Right lobe of liver (tissue), 6 donors: ENCODE results near the gene ANKRD11. TPM values are rescaled to one million over a fixed set of nuclear protein-coding genes. Genes with fewer than 3 reads are reported as not detected.

Experiments
- ATAC-seq, 4 donors: fragments of 200-7000 bp; cut with Tn5 transposase; one replicate each; pipeline ENCODE4 v1.9.1; 2020; ENCODE audit warnings: mild to moderate bottlenecking in 4 of 4, moderate library complexity in 4 of 4
- DNase-seq, 3 donors: peaks; one replicate each; pipeline ENCODE4 v3.0.0-alpha.2; 2020
- H3K27ac ChIP-seq, 3 donors: fragments of 200-600 bp; one replicate each; pipeline ENCODE4 v1.8.0; 2022
- H3K27me3 ChIP-seq, 2 donors: fragments of 200-600 bp; one replicate each; pipeline ENCODE4 v1.8.0; 2022
- H3K36me3 ChIP-seq, 4 donors: fragments of 200-600 bp; sonication (generic) in 1 of 4; one replicate each; pipeline versions ENCODE4 v1.5.1 to v1.8.0; 2017 to 2022; ENCODE audit warnings: control low read depth in 1 of 4
- H3K4me1 ChIP-seq, 4 donors: fragments of 200-600 bp; sonication (generic) in 1 of 4; one replicate each; pipeline versions ENCODE4 v1.5.1 to v1.8.0; 2017 to 2022; ENCODE audit warnings: control low read depth in 1 of 4
- H3K4me3 ChIP-seq, 3 donors: fragments of 200-600 bp; one replicate each; pipeline ENCODE4 v1.8.0; 2022
- H3K9me3 ChIP-seq, 4 donors: fragments of 200-600 bp; sonication (generic) in 1 of 4; one replicate each; pipeline versions ENCODE4 v1.5.1 to v1.8.0; 2017 to 2022; ENCODE audit warnings: control low read depth in 1 of 4
- CTCF ChIP-seq, 4 donors: fragments of 200-600 bp in 3 of 4; fragments of 450-650 bp in 1 of 4; IDR thresholded peaks; one replicate each; pipeline versions ENCODE4 v1.5.1 to v1.8.0; 2016 to 2022; ENCODE audit warnings: antibody characterized with exemption in 4 of 4, mild to moderate bottlenecking in 2 of 4
- POLR2A ChIP-seq: fragments of 450-650 bp; IDR thresholded peaks from one replicate; pipeline ENCODE4 v1.6.1; 2017; ENCODE audit warnings: antibody characterized with exemption, mild to moderate bottlenecking
- WGBS: methylation state at CpG from one replicate; pipeline ENCODE4 v1.1.6; 2018; ENCODE audit warnings: low coverage, low lambda C conversion rate; ENCODE audit not compliant: insufficient coverage; ENCODE audit errors: missing lambda C conversion rate; 5-methylcytosine and 5-hydroxymethylcytosine counted together
- intact Hi-C, 2 donors: fragments of 100-400 bp; cut with DNase I; formaldehyde crosslinking; loops; one replicate each; pipeline versions ENCODE4 v1.11.2 to v1.14.1; 2022
- long read RNA-seq: library from polyadenylated mRNA; unstranded; transcript quantifications from one replicate; pipeline ENCODE4 v2.0.0, GENCODE V29; 2019
- total RNA-seq, 6 experiments: library from RNA; depleted of rRNA in 2 of 6; stranded (reverse); fragments of >200 nt in 2 of 6; fragmentation: NEBNext Ultra II Directional in 3 of 6; extraction: Animal tissue kit (Norgen Biotek cat#: 25700) in 3 of 6; gene quantifications; one replicate each; pipeline versions ENCODE4 v1.1.0 to v1.2.4, GENCODE V29; 2016 to 2023
- donor health status: DM: no; HTN: yes; CAD: no.
- donor health status: DM: no; HTN: no; CAD: no.
- donor health status: DM: no; HTN: no; CAD: no.
- donor health status: DM: no; HTN: yes; CAD: no.
- donor health status: DM: no; HTN: yes; CAD: no.

ANKRD11 gene
- total RNA-seq: 10 to 100 TPM; 26.2 to 65.8 (median 41.6) TPM
- long read RNA-seq, partial matches to known transcripts: 0 of 11 reads
- long read RNA-seq, other reads (novel, unspliced or antisense): 11 of 11 reads

- no peaks in the 10 kb centered on the region for H3K9me3 ChIP-seq
- 0% methylated on average over 3 of the region's 96 CpGs for WGBS
- no peaks in the 10 kb centered on the region for H3K36me3 ChIP-seq
- H3K27ac ChIP-seq: peak within 1 kb of the TSS; percentile 89 to 93 (median 91)
- TF ChIP-seq CTCF (IDR thresholded peaks at IDR 0.05) (no peak), POLR2A (peak; percentile 97)
- ATAC-seq (peak; percentile 96 to 98 (median 96)), DNase-seq (peak; percentile 99 to 100 (median 99))
- H3K4me1 ChIP-seq: peaks cover 0 to 37% (median 9%) of the 10 kb centered on the region in 4 donors
- peak within 1 kb of the TSS; percentile 74 to 81 (median 80) for H3K4me3 ChIP-seq
- H3K27me3 ChIP-seq: no peaks in the 10 kb centered on the region
- intact Hi-C loops: loop anchor here in 1 of 2 donors (10.0 kb wide), 1 partner anchor 156 kb away; no protein-coding TSS in a partner anchor
These were observed at the start of gene ANKRD11 for GRCh38 chr16:89490439-89491237. ANKRD11 (minus strand) TSS chr16:89490561; CDS start chr16:89317019, 173,542 bp downstream.

- no peak for ATAC-seq
- TF ChIP-seq POLR2A (no peak), CTCF (IDR thresholded peaks at IDR 0.05) (no peak)
- no peak for DNase-seq
- intact Hi-C loops: no loop called here
- H3K9me3 ChIP-seq: no peaks in the 10 kb centered on the region
- H3K27me3 ChIP-seq: no peaks in the 10 kb centered on the region
- H3K4me3 ChIP-seq: no peak overlapping the region
- peaks cover 0 to 18% (median 7%) of the 10 kb centered on the region in 4 donors for H3K4me1 ChIP-seq
- H3K36me3 ChIP-seq: peaks cover 0 to 17% (median 5%) of the 10 kb centered on the region in 4 donors
- 100% methylated on average over 1 of the region's 12 CpGs for WGBS
- no peak overlapping the region for H3K27ac ChIP-seq
These were observed 47.9 kb upstream of the ANKRD11 start for GRCh38 chr16:89538286-89538685.

GRCh38 chr16:89537549-89537925, 47.2 kb upstream of the ANKRD11 start:
- Histone ChIP-seq H3K4me1 (peaks cover 0 to 18% (median 7%) of the 10 kb centered on the region in 4 donors), H3K4me3 (no peak overlapping the region), H3K9me3 (no peaks in the 10 kb centered on the region), H3K27ac (no peak overlapping the region), H3K36me3 (peaks cover 0 to 20% (median 5%) of the 10 kb centered on the region in 4 donors), H3K27me3 (no peaks in the 10 kb centered on the region)
- intact Hi-C loops: no loop called here
- ATAC-seq: no peak
- DNase-seq: no peak
- no CpG with 5 or more reads among the region's 7 CpGs for WGBS
- no peak for TF ChIP-seq CTCF (IDR thresholded peaks at IDR 0.05)
- TF ChIP-seq POLR2A: no peak

- DNase-seq (no peak), ATAC-seq (no peak)
- intact Hi-C loops: no loop called here
- peaks cover 0 to 18% (median 7%) of the 10 kb centered on the region in 4 donors for H3K4me1 ChIP-seq
- no peak overlapping the region for H3K27ac ChIP-seq
- no peaks in the 10 kb centered on the region for H3K27me3 ChIP-seq
- H3K36me3 ChIP-seq: peaks cover 0 to 23% (median 5%) of the 10 kb centered on the region in 4 donors
- H3K4me3 ChIP-seq: no peak overlapping the region
- no peaks in the 10 kb centered on the region for H3K9me3 ChIP-seq
- WGBS: no CpG with 5 or more reads among the region's 36 CpGs
- TF ChIP-seq POLR2A: no peak
- TF ChIP-seq CTCF (IDR thresholded peaks at IDR 0.05): no peak
These were observed 46.7 kb upstream of the ANKRD11 start for GRCh38 chr16:89536886-89537548.
